Measurements from ENCODE around the gene KLHL18.

DNA sequence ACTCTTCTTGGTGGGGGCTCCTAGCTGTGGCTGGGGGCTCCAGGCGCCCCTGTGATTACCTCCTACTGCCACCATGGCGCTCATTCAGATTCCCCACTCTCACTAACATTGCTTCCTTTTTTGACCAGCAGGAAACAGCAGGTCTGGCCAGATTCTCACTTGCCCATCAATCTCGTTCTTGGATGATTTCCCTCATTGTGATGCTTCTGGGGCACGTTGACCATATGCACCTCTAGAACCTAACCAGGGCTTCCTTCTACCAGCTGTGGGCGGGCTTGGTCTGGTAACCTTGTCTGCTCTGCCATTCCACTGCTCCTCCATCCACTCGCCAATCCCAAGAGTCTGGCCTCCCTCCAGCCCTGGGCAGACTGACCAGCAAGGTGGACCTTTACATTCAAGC is 62.2 kb downstream of the KLHL18 start:
- TF ChIP-seq, protein P1, sequence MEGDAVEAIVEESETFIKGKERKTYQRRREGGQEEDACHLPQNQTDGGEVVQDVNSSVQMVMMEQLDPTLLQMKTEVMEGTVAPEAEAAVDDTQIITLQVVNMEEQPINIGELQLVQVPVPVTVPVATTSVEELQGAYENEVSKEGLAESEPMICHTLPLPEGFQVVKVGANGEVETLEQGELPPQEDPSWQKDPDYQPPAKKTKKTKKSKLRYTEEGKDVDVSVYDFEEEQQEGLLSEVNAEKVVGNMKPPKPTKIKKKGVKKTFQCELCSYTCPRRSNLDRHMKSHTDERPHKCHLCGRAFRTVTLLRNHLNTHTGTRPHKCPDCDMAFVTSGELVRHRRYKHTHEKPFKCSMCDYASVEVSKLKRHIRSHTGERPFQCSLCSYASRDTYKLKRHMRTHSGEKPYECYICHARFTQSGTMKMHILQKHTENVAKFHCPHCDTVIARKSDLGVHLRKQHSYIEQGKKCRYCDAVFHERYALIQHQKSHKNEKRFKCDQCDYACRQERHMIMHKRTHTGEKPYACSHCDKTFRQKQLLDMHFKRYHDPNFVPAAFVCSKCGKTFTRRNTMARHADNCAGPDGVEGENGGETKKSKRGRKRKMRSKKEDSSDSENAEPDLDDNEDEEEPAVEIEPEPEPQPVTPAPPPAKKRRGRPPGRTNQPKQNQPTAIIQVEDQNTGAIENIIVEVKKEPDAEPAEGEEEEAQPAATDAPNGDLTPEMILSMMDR (IDR thresholded peaks at IDR 0.05) = no peak
- TF ChIP-seq CHD2 (IDR thresholded peaks at IDR 0.05; ENCODE audit: low read length, partially characterized antibody) = no peak

Data from A549 (cell line).